ENCODE data around the gene NPR2.
A peak's percentile ranks its signal among the peaks of the same experiment; 100 is the strongest.

NPR2 gene

GRCh38 chr9:35827486-35827885 lies 36.1 kb downstream of the NPR2 start:
- DNase-seq (ENCODE audit: extremely low read depth, low read depth): no peak
- no peak for TF ChIP-seq CTCF (IDR thresholded peaks at IDR 0.05; ENCODE audit: low read depth, low read length, missing control alignments)
- no peak overlapping the region for H3K4me3 ChIP-seq (replicated peaks; ENCODE audit: low read depth, low read length)

GRCh38 chr9:35828716-35829083 lies 37.3 kb downstream of the NPR2 start, which contains the start of gene FAM221B:
FAM221B (minus strand) TSS chr9:35828732; CDS start chr9:35826161, 2,571 bp downstream.
- H3K4me3 ChIP-seq (replicated peaks; ENCODE audit: low read depth, low read length): peak within 1 kb of the TSS; percentile 54
- no peak for DNase-seq (ENCODE audit: extremely low read depth, low read depth)
- no peak for TF ChIP-seq CTCF (IDR thresholded peaks at IDR 0.05; ENCODE audit: low read depth, low read length, missing control alignments)

GRCh38 chr9:35829084-35829763 lies 37.8 kb downstream of the NPR2 start, which contains the start of gene TMEM8B:
TMEM8B (plus strand) TSS chr9:35829228; CDS start chr9:35829448, 220 bp downstream.
- peak within 1 kb of the TSS; percentile 54 for H3K4me3 ChIP-seq (replicated peaks; ENCODE audit: low read depth, low read length)
- TF ChIP-seq CTCF (IDR thresholded peaks at IDR 0.05; ENCODE audit: low read depth, low read length, missing control alignments): no peak
- no peak for DNase-seq (ENCODE audit: extremely low read depth, low read depth)

GRCh38 chr9:35829764-35830096 lies 38.3 kb downstream of the NPR2 start:
- no peak for DNase-seq (ENCODE audit: extremely low read depth, low read depth)
- no peak for TF ChIP-seq CTCF (IDR thresholded peaks at IDR 0.05; ENCODE audit: low read depth, low read length, missing control alignments)
- peak overlapping the region; percentile 54 for H3K4me3 ChIP-seq (replicated peaks; ENCODE audit: low read depth, low read length)

- no peak for TF ChIP-seq CTCF (IDR thresholded peaks at IDR 0.05; ENCODE audit: low read depth, low read length, missing control alignments)
- no peak for DNase-seq (ENCODE audit: extremely low read depth, low read depth)
- H3K4me3 ChIP-seq (replicated peaks; ENCODE audit: low read depth, low read length): no peak overlapping the region
Observed at GRCh38 chr9:35831040-35831439, 39.6 kb downstream of the NPR2 start.

GRCh38 chr9:35832814-35833213 lies 41.4 kb downstream of the NPR2 start:
- no peak for TF ChIP-seq CTCF (IDR thresholded peaks at IDR 0.05; ENCODE audit: low read depth, low read length, missing control alignments)
- no peak for DNase-seq (ENCODE audit: extremely low read depth, low read depth)

More at GRCh38 chr9:35832814-35833213, 41.4 kb downstream of the NPR2 start:
- H3K4me3 ChIP-seq (replicated peaks; ENCODE audit: low read depth, low read length): no peak overlapping the region

Measured in HFF-Myc (cell line).